Inflammatory macrophage treated with lipopolysaccharide for 4 hours (primary cell): Measurements from ENCODE around the gene TMC1.

Experiments used
- DNase-seq: peaks from one replicate; pipeline ENCODE4 v3.0.0-alpha.2; 2020

Gene TMC1

DNA sequence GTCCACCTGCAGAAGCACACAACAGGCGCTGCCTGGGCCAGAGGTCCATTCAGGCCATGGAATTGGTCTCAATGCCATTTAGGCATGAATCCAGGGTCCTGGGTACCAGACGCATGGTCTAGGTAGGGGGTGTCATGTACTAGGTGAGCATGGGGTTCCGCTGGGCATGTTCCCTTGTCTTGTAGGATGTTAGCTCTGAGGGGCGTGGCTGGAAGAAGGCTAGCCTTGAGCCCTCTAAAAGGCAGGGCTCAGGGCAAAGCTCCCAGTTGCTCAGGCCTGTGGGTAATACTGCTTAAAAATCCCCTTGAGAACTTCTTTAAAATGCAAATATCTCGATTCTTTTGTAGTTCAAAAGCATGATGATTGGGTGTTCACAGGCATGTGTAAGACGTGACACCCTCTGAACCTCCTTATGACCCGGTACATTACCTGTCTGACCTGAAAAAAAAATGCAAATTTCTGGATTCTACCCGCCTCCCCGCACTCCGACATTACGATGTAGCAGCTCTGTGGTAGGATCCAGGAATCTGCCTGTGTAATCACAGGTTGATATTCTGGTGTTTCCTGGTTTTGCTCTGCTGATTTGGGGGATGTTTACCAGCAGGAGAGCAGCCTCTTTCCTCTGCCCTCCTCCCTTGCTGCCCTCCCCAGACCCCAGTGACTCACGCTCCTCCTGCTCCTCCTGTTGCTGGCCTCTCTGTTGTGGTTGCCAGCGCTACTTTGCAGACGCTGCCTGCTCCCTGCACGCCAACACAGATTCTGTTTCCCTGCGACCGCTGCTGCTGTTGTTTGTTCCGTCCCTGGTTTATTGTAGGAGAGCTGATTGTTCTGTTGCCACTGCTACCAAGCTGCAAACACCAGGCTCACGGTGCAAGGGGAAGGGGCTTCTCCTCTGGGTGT is 5.7 kb downstream of the TMC1 start:
- peak; percentile 74 for DNase-seq

DNA sequence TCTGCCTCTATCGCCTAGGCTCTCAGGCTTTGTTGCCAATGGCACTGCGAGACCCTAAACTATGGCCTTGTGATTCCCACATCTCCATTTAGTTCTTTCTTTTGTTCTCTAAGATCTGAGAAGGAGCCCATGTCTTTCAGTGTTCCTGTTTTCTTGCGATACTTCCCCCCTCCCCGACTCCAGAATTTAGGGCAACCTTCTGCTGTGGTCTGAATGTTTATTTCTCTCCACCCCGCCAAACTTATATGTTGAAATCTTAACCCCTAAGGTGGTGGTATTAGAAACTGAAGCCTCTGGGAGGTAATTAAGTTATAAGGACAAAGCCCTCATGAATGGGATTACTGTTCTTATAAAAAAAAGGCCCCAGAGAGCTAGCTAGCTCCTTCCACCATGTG is 6.4 kb downstream of the TMC1 start:
- peak; percentile 28 for DNase-seq

GRCh38 chr9:72529531-72529930 is 8.1 kb downstream of the TMC1 start:
- DNase-seq: no peak

GRCh38 chr9:72533322-72533721 is 11.9 kb downstream of the TMC1 start:
- no peak for DNase-seq

DNA sequence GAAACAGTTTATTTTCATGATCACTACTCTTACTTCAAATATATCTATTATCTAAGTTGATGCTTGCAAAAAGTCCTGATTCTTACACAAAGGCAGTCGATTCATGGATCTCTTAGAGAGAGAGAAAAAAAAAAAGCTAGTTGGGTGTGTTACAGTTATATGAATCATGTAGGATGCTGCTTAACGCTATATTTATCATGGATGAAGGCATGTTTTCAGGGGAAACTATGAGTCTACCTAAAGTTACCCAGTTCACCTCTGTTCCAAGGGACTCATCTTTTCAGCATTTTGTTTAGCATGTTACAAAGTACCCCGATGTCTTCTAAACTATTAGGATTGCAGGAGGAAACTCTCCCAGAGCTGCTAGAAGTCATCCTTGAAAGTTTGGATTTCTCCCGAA is 13.5 kb downstream of the TMC1 start:
- no peak for DNase-seq

GRCh38 chr9:72537011-72537545 is 15.7 kb downstream of the TMC1 start:
- no peak for DNase-seq

DNA sequence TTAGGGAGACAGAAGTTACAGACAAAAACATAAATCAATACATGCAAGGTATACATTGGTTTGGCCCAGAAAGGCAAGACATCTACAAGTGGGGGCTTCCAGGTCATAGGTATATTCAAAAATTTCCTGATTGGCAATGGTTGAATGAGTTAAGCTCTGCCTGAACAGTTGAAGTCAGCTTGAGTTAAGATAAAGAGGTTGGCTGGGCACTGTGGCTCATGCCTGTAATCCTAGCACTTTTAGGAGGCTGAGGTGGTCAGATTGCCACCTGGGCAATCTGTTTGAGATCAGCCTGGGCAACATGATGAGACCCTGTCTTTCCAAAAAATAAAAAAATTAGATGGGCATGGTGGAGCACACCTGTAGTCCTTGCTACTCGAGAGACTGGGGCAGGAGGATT is 16.3 kb downstream of the TMC1 start:
- DNase-seq: no peak

- DNase-seq: no peak
These were observed 17.7 kb downstream of the TMC1 start for GRCh38 chr9:72538921-72539702.

DNA sequence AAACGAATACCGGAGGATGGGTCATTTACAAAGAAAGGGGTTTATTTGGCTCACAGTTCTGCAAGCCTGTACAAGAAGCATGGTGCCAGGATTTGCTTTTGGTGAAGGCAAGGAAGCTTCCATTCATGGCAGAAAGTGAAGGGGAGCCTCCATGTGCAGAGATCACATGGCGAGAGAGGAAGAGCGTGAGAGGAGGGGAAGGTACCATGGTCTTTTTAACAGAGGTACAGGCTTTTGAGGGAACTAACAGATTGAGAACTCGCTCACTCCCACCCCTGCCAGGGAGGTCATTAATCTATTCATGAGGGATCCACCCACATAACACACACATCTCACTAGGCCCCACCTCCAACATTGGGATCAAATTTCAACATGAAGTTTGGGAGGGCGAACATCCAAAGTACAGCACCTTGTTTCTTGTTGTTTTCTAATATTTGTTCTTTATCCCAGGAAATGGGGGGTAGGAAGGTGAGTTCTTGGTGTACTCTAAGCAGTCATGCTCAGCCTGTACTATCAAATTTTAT is 18.5 kb downstream of the TMC1 start:
- DNase-seq: no peak

DNA sequence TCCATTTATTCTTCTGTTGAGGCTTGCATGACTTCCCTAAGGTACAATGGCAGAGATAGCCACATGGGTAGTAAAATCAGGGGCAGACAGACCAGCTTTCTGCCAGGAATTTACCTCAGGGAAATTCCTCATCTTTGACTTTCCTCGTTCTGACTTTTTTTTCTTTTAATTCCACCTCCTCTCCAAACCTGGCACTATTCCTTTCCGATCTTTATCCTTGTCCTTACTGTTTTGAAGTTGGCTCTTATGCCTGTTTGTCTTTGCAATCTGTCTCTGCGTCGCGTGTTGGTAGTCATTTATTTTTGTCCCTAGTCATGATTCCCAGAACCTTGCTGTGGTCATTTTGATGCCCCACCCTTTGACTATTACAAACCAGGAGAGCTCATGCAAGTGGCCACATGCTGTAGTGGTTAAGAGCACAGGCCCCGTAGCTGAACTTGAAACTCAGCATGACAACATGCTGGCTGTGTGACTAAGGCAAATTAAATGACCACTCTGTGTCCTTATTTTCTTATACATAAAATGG is 19.0 kb downstream of the TMC1 start:
- DNase-seq: peak; percentile 80

DNA sequence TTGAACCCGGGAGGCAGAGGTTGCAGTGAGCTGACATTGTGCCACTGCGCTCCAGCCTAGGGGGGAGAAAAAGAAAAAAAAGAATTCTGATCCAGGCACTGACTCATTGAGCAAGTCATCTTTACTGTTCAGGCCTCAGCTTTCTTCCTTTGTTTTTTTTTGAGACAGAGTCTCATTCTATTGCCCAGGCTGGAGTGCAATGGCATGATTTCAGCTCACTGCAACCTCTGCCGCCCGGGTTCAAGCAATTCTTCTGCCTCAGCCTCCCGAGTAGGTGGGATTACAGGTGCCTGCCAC is 21.1 kb downstream of the TMC1 start:
- peak; percentile 13 for DNase-seq

DNA sequence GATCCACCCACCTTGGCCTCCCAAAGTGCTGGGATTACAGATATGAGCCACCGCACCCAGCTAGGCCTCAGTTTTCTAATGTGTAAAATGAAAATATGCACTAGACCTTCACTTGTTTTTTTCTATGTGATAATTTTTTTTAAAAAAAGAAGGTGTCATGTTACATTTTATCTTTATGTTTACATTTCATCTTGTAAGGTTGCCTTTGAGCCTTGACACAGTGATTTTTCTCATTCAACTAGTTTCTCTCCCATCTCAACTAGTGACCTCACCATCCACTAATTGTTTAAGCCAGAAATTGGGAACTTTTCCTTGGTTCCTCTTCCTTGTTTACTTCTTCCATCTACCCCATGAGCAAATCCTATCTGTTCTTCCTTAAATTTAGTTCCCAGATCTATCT is 21.5 kb downstream of the TMC1 start:
- DNase-seq: peak; percentile 11

GRCh38 chr9:72551306-72551705 is 29.9 kb downstream of the TMC1 start:
- DNase-seq: no peak

DNA sequence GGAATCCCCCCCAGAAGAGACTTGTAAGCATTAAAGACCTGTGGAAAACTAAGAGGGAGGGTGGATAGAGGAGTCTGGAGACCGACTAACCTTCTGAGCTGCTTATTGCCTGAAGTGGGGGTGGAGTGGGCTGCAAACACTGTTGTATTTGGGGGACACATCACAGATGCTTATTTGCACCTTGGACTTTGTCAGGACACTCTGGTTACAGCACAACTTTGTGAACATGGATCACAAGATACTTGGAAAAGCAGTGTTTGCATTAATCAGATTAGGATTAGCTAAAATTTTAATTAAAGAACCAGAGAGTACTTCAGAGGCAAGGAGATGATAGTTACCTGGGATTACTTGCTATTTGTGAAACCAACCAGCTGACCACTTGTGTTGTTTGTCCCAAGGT is 30.9 kb downstream of the TMC1 start:
- DNase-seq: no peak

GRCh38 chr9:72554221-72554641 is 32.8 kb downstream of the TMC1 start:
- DNase-seq: no peak

DNA sequence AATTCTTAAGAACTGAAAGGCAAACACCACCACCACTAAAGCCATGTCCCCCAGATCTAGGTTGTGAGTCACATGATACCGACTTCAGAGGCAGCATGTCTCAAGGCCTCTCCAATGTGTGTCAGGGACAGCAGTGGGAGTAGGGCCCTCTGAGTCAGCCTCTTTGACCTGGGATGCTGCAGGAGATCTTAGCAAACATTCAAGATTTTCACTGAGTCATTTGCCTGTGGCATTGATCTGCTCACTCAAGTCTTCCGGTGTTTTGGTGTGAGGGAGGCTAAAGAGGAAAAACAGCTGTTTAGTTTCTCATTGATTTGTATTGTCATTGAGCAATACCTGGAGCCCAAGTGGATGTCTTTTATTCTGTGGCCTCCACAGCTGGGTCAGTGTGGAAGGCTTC is 36.1 kb downstream of the TMC1 start:
- DNase-seq: peak; percentile 93

- DNase-seq: no peak
These were observed 38.7 kb downstream of the TMC1 start for GRCh38 chr9:72560086-72560485.

DNA sequence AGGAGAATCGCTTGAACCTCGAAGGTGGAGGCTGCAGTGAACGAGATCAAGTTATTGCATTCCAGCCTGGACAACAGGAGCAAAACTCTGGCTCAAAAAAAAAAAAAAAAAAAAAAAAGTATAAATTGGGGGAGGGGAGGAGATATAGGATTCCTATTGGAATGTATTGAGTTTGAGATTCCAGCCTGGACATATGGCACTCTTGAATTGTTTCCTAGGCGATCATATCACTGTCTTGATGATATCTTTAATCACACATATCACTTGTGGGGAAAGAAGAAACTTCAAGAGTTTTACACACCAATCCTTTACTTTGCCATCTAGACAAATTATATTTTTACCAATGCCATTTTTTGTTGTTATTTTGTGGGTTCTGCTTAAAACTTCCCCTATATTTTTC is 42.4 kb downstream of the TMC1 start:
- no peak for DNase-seq

- peak; percentile 44 for DNase-seq
These were observed 43.3 kb downstream of the TMC1 start for GRCh38 chr9:72564479-72565281.

DNA sequence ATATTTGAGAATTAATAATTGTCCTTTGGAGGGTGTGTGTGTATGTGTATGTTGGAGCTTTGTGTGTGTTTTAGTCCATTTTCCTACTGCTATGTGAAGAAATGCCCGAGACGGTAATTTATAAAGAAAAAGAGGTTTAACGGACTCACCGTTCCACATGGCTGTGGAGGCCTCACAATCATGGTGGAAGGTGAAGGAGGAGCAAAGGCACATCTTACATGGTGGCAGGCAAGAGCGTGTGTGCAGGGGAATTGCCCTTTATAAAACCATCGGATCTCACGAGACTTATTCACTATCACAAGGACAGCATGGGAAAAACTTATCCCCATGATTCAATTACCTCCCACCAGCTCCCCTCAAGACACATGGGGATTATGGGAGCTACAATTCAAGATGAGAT is 44.1 kb downstream of the TMC1 start:
- no peak for DNase-seq

DNA sequence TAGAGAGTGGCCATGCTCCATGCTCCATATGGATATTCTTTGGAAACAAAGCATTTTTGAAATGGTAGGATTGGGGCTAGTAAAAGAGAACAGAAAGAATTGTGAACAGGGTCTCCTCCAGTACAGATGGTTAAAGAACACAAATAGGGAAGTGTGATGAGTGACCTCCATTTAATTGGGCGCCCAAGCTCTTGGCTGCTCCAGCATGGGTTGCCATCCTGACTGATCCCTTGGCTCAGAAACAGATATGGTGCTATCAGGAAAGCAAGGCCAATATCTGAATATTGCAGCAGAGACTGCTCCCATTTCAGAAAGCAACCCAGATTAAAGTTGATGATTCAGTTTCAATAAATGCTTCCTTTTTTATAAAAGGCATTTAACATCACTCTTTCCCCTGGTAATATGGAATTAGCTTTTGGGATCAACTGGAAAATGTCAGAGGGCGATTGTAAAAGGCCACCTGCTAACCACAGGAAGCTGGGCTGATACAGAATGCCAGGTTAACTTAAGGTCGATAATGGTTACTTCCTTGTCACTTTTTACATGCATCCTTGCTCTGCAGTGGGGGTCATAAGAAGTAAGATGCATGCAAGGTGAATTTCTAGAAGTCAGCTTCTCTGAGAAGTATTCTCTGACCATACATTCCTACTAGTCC is 52.9 kb downstream of the TMC1 start:
- no peak for DNase-seq

DNA sequence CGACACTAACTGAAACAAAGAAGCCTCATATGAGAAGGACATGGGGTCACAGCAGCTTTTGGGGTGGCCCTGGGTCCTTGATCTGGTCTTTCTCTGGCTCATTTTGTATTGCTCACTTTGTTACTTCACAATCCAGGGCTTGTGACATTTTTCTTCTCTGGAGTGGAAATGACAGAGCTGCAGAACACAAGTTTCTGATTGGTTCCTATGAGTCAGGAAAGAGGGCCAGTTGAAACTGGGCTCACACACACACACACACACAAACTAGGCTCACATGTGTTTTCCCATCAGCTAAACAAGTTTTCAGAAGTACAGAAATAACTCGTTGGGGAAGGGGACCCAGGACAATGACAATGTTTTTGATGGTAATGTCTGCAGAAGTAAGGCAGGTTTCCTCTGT is 54.3 kb downstream of the TMC1 start:
- peak; percentile 31 for DNase-seq
